Raji (cell line): ENCODE results near the gene SMAD1.

Experiments
- POLR2A ChIP-seq: IDR thresholded peaks from 2 replicates; pipeline ENCODE4 v1.6.1; 2011; ENCODE audit warnings: low read depth, low read length, control low read depth; ENCODE audit not compliant: insufficient read depth

Gene SMAD1

GRCh38 chr4:145605941-145606340 lies 124.3 kb downstream of the SMAD1 start:
- no peak for TF ChIP-seq POLR2A
